SK-N-SH (cell line): ENCODE measurements around the gene C3AR1. TPM values are rescaled to one million over a fixed set of nuclear protein-coding genes. Genes with fewer than 3 reads are reported as not detected.

Source experiments
- CTCF ChIA-PET: fragments of 300-600, 350-600 bp; formaldehyde crosslinking; extraction: SDS; loops from one replicate; lab custom pipeline; 2021; lab: Yijun Ruan, JAX
- POLR2A ChIA-PET: fragments of 350-600 bp; sonication (Branson Sonifier 250); formaldehyde crosslinking; extraction: SDS; loops from one replicate; lab custom pipeline; 2020; ENCODE audit warnings: antibody characterized with exemption, inconsistent platforms; lab: Yijun Ruan, JAX
- DNase-seq: peaks from one replicate; pipeline ENCODE4 v3.0.0; 2012
- H2AFZ ChIP-seq: fragments of 200-600 bp; sonication (generic); 2 replicates; pipeline ENCODE4 v1.8.1; 2016; ENCODE audit warnings: antibody characterized with exemption, mild to moderate bottlenecking, low read depth
- H3F3A ChIP-seq: fragments of 200-600 bp; sonication (generic); replicated peaks from 2 replicates; pipeline ENCODE3; 2016; ENCODE audit warnings: antibody characterized with exemption, mild to moderate bottlenecking; ENCODE audit not compliant: insufficient read depth
- H3K27ac ChIP-seq, 2 experiments: fragments of 200-500 bp in 1 of 2; fragments of 200-600 bp in 1 of 2; sonication (Bioruptor generic) in 1 of 2; sonication (generic), shearing (Covaris generic) in 1 of 2; 2 replicates each; pipeline versions ENCODE4 v1.5.1 to v1.6.1; 2014 to 2016; ENCODE audit warnings: low read depth in 2 of 2, inconsistent platforms in 1 of 2, low read length in 1 of 2, mild to moderate bottlenecking in 1 of 2, mixed read lengths in 1 of 2
- H3K27me3 ChIP-seq: fragments of 200-600 bp; sonication (generic), shearing (Covaris generic); 2 replicates; pipeline ENCODE4 v1.6.1; 2016; ENCODE audit warnings: mixed run types; ENCODE audit not compliant: insufficient read depth
- H3K36me3 ChIP-seq, 2 experiments: fragments of 200-500 bp in 1 of 2; fragments of 200-600 bp in 1 of 2; sonication (Bioruptor generic) in 1 of 2; sonication (generic) in 1 of 2; replicated peaks in 1 of 2; 2 replicates each; pipeline versions ENCODE3 to v1.5.1; 2014 to 2016; ENCODE audit warnings: low read length in 1 of 2, mild to moderate bottlenecking in 1 of 2; ENCODE audit not compliant: insufficient read depth in 2 of 2, control insufficient read depth in 1 of 2
- H3K4me1 ChIP-seq, 2 experiments: fragments of 200-500 bp in 1 of 2; fragments of 200-600 bp in 1 of 2; sonication (Bioruptor generic) in 1 of 2; sonication (generic), shearing (Covaris generic) in 1 of 2; 2 replicates each; pipeline versions ENCODE4 v1.5.1 to v1.6.1; 2014 to 2016; ENCODE audit warnings: low read depth in 1 of 2, low read length in 1 of 2, mixed run types in 1 of 2; ENCODE audit not compliant: insufficient read depth in 2 of 2, control insufficient read depth in 1 of 2
- H3K4me2 ChIP-seq: fragments of 200-600 bp; sonication (generic), shearing (Covaris generic); 2 replicates; pipeline ENCODE4 v1.6.1; 2017; ENCODE audit warnings: mixed run types
- H3K4me3 ChIP-seq, 2 experiments: fragments of 200-500 bp in 1 of 2; fragments of 200-600 bp in 1 of 2; sonication (Bioruptor generic) in 1 of 2; sonication (generic), shearing (Covaris generic) in 1 of 2; 2 replicates each; pipeline versions ENCODE4 v1.5.1 to v1.8.1; 2014 to 2016; ENCODE audit warnings: low read depth in 2 of 2, inconsistent platforms in 1 of 2, low read length in 1 of 2, mild to moderate bottlenecking in 1 of 2, mixed read lengths in 1 of 2, moderate library complexity in 1 of 2
- H3K79me2 ChIP-seq: fragments of 200-600 bp; sonication (generic); 2 replicates; pipeline ENCODE4 v1.8.1; 2017; ENCODE audit warnings: mild to moderate bottlenecking; ENCODE audit not compliant: insufficient read depth
- H3K9ac ChIP-seq: fragments of 200-600 bp; sonication (generic); 2 replicates; pipeline ENCODE4 v1.6.1; 2017; ENCODE audit warnings: mixed run types
- H3K9me2 ChIP-seq: fragments of 200-600 bp; sonication (generic); 2 replicates; pipeline ENCODE4 v1.6.1; 2017; ENCODE audit warnings: mixed run types
- H3K9me3 ChIP-seq: fragments of 200-600 bp; sonication (generic); 2 replicates; pipeline ENCODE4 v1.6.1; 2017; ENCODE audit warnings: mixed run types, mild to moderate bottlenecking, moderate library complexity
- H4K20me1 ChIP-seq: fragments of 200-600 bp; sonication (generic); 2 replicates; pipeline ENCODE4 v1.6.1; 2017; ENCODE audit warnings: mild to moderate bottlenecking, mixed run types; ENCODE audit not compliant: insufficient read depth
- CHD2 ChIP-seq: fragments of 150-350 bp; IDR thresholded peaks from 2 replicates; pipeline ENCODE4 v1.6.1; 2018; ENCODE audit warnings: low read length; ENCODE audit not compliant: partially characterized antibody
- EZH2phosphoT487 ChIP-seq: fragments of 200-600 bp; sonication (generic); IDR thresholded peaks from 2 replicates; pipeline ENCODE4 v1.6.1; 2017; ENCODE audit warnings: low read depth, mixed run types, mild to moderate bottlenecking, antibody characterized with exemption, moderate library complexity, borderline replicate concordance
- FOSL2 ChIP-seq: IDR thresholded peaks from 2 replicates; pipeline ENCODE4 v1.4.0; 2012; ENCODE audit warnings: low read depth, mild to moderate bottlenecking, moderate library complexity, borderline replicate concordance
- FOXM1 ChIP-seq: IDR thresholded peaks from 2 replicates; pipeline ENCODE4 v1.4.0; 2012; ENCODE audit warnings: low read depth, mild to moderate bottlenecking
- GABPA ChIP-seq: IDR thresholded peaks from 2 replicates; pipeline ENCODE4 v1.4.0; 2012; ENCODE audit warnings: low read depth, mild to moderate bottlenecking
- JUND ChIP-seq: IDR thresholded peaks from 2 replicates; pipeline ENCODE4 v1.4.0; 2012
- MEF2A ChIP-seq: IDR thresholded peaks from 2 replicates; pipeline ENCODE4 v1.4.0; 2012; ENCODE audit warnings: low read depth, borderline replicate concordance
- MXI1 ChIP-seq: IDR thresholded peaks from 2 replicates; pipeline ENCODE4 v1.6.1; 2012; ENCODE audit warnings: mild to moderate bottlenecking, low read depth, low read length, improper control_type of control experiment
- NFIC ChIP-seq: IDR thresholded peaks from 2 replicates; pipeline ENCODE4 v1.4.0; 2012; ENCODE audit warnings: borderline replicate concordance
- POLR2AphosphoS5 ChIP-seq: IDR thresholded peaks from 2 replicates; pipeline ENCODE4 v1.6.1; 2012; ENCODE audit warnings: low read depth, low read length
- SIN3A ChIP-seq: IDR thresholded peaks from 2 replicates; pipeline ENCODE4 v1.6.1; 2012; ENCODE audit warnings: low read depth, mild to moderate bottlenecking, low read length, moderate library complexity, borderline replicate concordance
- SMC3 ChIP-seq: IDR thresholded peaks from 2 replicates; pipeline ENCODE4 v1.6.1; 2012; ENCODE audit warnings: low read depth, low read length, improper control_type of control experiment
- TEAD4 ChIP-seq: IDR thresholded peaks from 2 replicates; pipeline ENCODE4 v1.4.0; 2012; ENCODE audit warnings: mild to moderate bottlenecking, borderline replicate concordance; ENCODE audit not compliant: insufficient read depth
- USF1 ChIP-seq: IDR thresholded peaks from 2 replicates; pipeline ENCODE4 v1.4.0; 2012; ENCODE audit warnings: low read depth, borderline replicate concordance
- USF2 ChIP-seq: fragments of 150-350 bp; IDR thresholded peaks from 2 replicates; pipeline ENCODE4 v1.6.1; 2017; ENCODE audit warnings: antibody characterized with exemption, low read length, low read depth, borderline replicate concordance
- YY1 ChIP-seq: IDR thresholded peaks from 2 replicates; pipeline ENCODE4 v1.4.0; 2012; ENCODE audit warnings: low read depth, mild to moderate bottlenecking
- WGBS: methylation state at CpG from one replicate; pipeline ENCODE4 v1.1.6; 2017; ENCODE audit warnings: low lambda C conversion rate; 5-methylcytosine and 5-hydroxymethylcytosine counted together
- polyA plus RNA-seq, 3 experiments: library from polyadenylated mRNA; depleted of rRNA; stranded (reverse); fragments of >200 nt; gene quantifications; 2 replicates each; pipeline ENCODE4 v1.2.3, GENCODE V29; 2012
- TF ChIP-seq, protein P1 (sequence below): IDR thresholded peaks from 2 replicates; pipeline ENCODE4 v1.6.1; 2012; ENCODE audit warnings: mild to moderate bottlenecking, low read depth, low read length, moderate library complexity
- TF ChIP-seq, protein P2 (sequence below): IDR thresholded peaks from 2 replicates; pipeline ENCODE4; 2012
- TF ChIP-seq, protein P3 (sequence below): IDR thresholded peaks from 2 replicates; pipeline ENCODE4 v1.4.0; 2012; ENCODE audit warnings: low read depth

C3AR1 gene
- polyA plus RNA-seq, 1 of the 3 experiments (the other 2 are of a cell fraction): 1.4 TPM

DNA sequence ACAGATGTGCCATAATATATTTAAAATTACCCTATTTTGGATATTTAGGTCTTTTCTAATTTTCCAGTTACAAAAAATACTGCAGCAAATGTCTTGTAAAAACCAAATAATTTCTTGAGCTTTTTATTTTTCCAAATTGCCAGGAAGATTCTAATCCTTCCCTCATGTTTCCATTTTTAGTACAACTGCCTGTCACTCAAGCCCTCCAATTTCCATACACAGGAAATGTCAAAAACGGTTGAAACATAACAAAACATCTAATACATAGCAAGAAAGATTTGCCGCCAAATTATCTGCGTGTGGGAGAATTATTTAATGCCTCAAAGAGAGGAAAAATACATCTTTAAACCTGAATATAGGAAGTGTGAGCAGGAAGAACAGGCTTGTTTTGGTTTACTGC lies 36.0 kb downstream of the C3AR1 start:
- no peak for DNase-seq
- TF ChIP-seq FOSL2: no peak
- no peak for TF ChIP-seq GABPA
- no peak for TF ChIP-seq USF2
- no peaks in the 10 kb centered on the region for H3K27me3 ChIP-seq
- peaks cover 23% of the 10 kb centered on the region for H3K79me2 ChIP-seq
- H3K36me3 ChIP-seq: no peaks in the 10 kb centered on the region
- WGBS: 82% methylated on average over 3 of the region's 3 CpGs
- no peak overlapping the region for H2AFZ ChIP-seq
- no peaks in the 10 kb centered on the region for H3K9me3 ChIP-seq
- H3K4me1 ChIP-seq: peaks cover 5 to 22% of the 10 kb centered on the region in 2 experiments; a peak in 3 of 4 replicates
- no peak overlapping the region for H3K4me3 ChIP-seq
- CTCF ChIA-PET: interaction anchor here (0.7 kb wide), 1 partner anchor 17 kb away, joined by 3 read pairs; no protein-coding TSS in a partner anchor
- no peak overlapping the region for H3K4me2 ChIP-seq
- H3K9ac ChIP-seq: no peak overlapping the region
- POLR2A ChIA-PET: no interaction called here
- no peak overlapping the region for H3K27ac ChIP-seq
- H3K9me2 ChIP-seq: no peaks in the 10 kb centered on the region
- peaks cover 15% of the 10 kb centered on the region; the same call in 1 of the 2 replicates for H4K20me1 ChIP-seq
- H3F3A ChIP-seq: peaks cover 25% of the 10 kb centered on the region

DNA sequence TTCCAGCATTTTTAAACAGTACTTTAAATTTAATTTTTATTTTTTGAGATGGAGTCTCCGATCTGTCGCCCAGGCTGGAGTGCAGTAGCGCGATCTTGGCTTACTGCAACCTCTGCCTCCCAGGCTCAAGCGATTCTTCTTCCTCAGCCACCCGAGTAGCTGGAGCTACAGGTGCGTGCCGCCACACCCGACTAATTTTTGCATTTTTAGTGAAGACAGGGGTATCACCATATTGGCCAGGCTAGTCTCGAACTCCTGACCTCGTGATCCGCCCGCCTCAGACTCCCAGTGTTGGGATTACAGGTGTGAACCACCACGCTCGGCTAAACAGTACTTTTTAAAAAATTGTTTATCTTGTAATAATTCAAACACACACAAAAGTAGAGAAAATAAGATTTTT lies 37.9 kb downstream of the C3AR1 start:
- Histone ChIP-seq H3K4me2 (no peak overlapping the region), H3K36me3 (no peaks in the 10 kb centered on the region), H3F3A (peaks cover 25% of the 10 kb centered on the region), H2AFZ (no peak overlapping the region), H3K9me2 (no peaks in the 10 kb centered on the region), H3K4me1 (peaks cover 0 to 5% of the 10 kb centered on the region in 2 experiments; a peak in 1 of 4 replicates), H3K9ac (no peak overlapping the region), H3K79me2 (peaks cover 3% of the 10 kb centered on the region), H3K4me3 (no peak overlapping the region), H3K27ac (no peak overlapping the region), H3K27me3 (no peaks in the 10 kb centered on the region), H4K20me1 (no peaks in the 10 kb centered on the region), H3K9me3 (no peaks in the 10 kb centered on the region)
- ChIA-PET CTCF (interaction anchor here (1.8 kb wide), 1 partner anchor 18 kb away, joined by 6 read pairs; no protein-coding TSS in a partner anchor), POLR2A (no interaction called here)
- 96% methylated on average over 15 of the region's 15 CpGs for WGBS
- DNase-seq: no peak
- no peak for TF ChIP-seq SMC3
- TF ChIP-seq FOXM1: no peak
- TF ChIP-seq POLR2AphosphoS5: no peak
- no peak for TF ChIP-seq USF1
- TF ChIP-seq JUND: no peak
- no peak for TF ChIP-seq EZH2phosphoT487
- TF ChIP-seq SIN3A: no peak
- TF ChIP-seq FOSL2: no peak
- no peak for TF ChIP-seq NFIC
- TF ChIP-seq, protein P1, sequence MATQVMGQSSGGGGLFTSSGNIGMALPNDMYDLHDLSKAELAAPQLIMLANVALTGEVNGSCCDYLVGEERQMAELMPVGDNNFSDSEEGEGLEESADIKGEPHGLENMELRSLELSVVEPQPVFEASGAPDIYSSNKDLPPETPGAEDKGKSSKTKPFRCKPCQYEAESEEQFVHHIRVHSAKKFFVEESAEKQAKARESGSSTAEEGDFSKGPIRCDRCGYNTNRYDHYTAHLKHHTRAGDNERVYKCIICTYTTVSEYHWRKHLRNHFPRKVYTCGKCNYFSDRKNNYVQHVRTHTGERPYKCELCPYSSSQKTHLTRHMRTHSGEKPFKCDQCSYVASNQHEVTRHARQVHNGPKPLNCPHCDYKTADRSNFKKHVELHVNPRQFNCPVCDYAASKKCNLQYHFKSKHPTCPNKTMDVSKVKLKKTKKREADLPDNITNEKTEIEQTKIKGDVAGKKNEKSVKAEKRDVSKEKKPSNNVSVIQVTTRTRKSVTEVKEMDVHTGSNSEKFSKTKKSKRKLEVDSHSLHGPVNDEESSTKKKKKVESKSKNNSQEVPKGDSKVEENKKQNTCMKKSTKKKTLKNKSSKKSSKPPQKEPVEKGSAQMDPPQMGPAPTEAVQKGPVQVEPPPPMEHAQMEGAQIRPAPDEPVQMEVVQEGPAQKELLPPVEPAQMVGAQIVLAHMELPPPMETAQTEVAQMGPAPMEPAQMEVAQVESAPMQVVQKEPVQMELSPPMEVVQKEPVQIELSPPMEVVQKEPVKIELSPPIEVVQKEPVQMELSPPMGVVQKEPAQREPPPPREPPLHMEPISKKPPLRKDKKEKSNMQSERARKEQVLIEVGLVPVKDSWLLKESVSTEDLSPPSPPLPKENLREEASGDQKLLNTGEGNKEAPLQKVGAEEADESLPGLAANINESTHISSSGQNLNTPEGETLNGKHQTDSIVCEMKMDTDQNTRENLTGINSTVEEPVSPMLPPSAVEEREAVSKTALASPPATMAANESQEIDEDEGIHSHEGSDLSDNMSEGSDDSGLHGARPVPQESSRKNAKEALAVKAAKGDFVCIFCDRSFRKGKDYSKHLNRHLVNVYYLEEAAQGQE: no peak
- TF ChIP-seq, protein P2, sequence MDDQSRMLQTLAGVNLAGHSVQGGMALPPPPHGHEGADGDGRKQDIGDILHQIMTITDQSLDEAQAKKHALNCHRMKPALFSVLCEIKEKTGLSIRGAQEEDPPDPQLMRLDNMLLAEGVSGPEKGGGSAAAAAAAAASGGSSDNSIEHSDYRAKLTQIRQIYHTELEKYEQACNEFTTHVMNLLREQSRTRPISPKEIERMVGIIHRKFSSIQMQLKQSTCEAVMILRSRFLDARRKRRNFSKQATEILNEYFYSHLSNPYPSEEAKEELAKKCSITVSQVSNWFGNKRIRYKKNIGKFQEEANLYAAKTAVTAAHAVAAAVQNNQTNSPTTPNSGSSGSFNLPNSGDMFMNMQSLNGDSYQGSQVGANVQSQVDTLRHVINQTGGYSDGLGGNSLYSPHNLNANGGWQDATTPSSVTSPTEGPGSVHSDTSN: no peak
- TF ChIP-seq MXI1: no peak
- TF ChIP-seq CHD2: no peak
- TF ChIP-seq MEF2A: no peak
- no peak for TF ChIP-seq YY1
- TF ChIP-seq, protein P3, sequence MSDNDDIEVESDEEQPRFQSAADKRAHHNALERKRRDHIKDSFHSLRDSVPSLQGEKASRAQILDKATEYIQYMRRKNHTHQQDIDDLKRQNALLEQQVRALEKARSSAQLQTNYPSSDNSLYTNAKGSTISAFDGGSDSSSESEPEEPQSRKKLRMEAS: no peak
- TF ChIP-seq TEAD4: no peak
